Measurements from ENCODE around the gene ABCC5.

- TF ChIP-seq, protein P1, sequence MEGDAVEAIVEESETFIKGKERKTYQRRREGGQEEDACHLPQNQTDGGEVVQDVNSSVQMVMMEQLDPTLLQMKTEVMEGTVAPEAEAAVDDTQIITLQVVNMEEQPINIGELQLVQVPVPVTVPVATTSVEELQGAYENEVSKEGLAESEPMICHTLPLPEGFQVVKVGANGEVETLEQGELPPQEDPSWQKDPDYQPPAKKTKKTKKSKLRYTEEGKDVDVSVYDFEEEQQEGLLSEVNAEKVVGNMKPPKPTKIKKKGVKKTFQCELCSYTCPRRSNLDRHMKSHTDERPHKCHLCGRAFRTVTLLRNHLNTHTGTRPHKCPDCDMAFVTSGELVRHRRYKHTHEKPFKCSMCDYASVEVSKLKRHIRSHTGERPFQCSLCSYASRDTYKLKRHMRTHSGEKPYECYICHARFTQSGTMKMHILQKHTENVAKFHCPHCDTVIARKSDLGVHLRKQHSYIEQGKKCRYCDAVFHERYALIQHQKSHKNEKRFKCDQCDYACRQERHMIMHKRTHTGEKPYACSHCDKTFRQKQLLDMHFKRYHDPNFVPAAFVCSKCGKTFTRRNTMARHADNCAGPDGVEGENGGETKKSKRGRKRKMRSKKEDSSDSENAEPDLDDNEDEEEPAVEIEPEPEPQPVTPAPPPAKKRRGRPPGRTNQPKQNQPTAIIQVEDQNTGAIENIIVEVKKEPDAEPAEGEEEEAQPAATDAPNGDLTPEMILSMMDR (IDR thresholded peaks at IDR 0.05; ENCODE audit: insufficient read depth, low read length, poor library complexity, severe bottlenecking) = no peak
- no peak for TF ChIP-seq EZH2phosphoT487 (conservative IDR thresholded peaks at IDR 0.05; ENCODE audit: low read length)
These were observed 108.6 kb downstream of the ABCC5 start for GRCh38 chr3:183909030-183909600.
